ENCODE measurements around the gene TENT5A. TPM values are rescaled to one million over a fixed set of nuclear protein-coding genes. Genes with fewer than 3 reads are reported as not detected.

The TENT5A gene
- total RNA-seq, 4 donors from 2014 or later = 12.3 to 28.4 (median 22.0) TPM

GRCh38 chr6:81700414-81700813 is 52.1 kb downstream of the TENT5A start:
- no peaks in the 10 kb centered on the region for H3K9me3 ChIP-seq
- no peaks in the 10 kb centered on the region for H3K27me3 ChIP-seq
- no peaks in the 10 kb centered on the region for H3K36me3 ChIP-seq
- H3K4me1 ChIP-seq = peaks cover 0 to 31% (median 0%) of the 10 kb centered on the region in 4 donors
- H3K4me3 ChIP-seq = no peak overlapping the region
- 83 to 88% methylated on average over 1 of the region's 1 CpG for WGBS, 2 donors
- H3K27ac ChIP-seq = no peak overlapping the region
- TF ChIP-seq EP300 (IDR thresholded peaks at IDR 0.05) = no peak
- DNase-seq (ENCODE audit: low spot score in 2 of 2) = no peak

GRCh38 chr6:81697559-81697958 is 54.9 kb downstream of the TENT5A start:
- H3K9me3 ChIP-seq = no peaks in the 10 kb centered on the region
- no peak overlapping the region for H3K27ac ChIP-seq
- H3K36me3 ChIP-seq = no peaks in the 10 kb centered on the region
- WGBS, 2 donors = 73 to 79% methylated on average over 6 of the region's 6 CpGs
- no peak for DNase-seq (ENCODE audit: low spot score in 2 of 2)
- H3K4me1 ChIP-seq = peaks cover 0 to 31% (median 0%) of the 10 kb centered on the region in 4 donors
- no peak overlapping the region for H3K4me3 ChIP-seq
- no peaks in the 10 kb centered on the region for H3K27me3 ChIP-seq
- no peak for TF ChIP-seq CTCF (IDR thresholded peaks at IDR 0.05)
- TF ChIP-seq EP300 (IDR thresholded peaks at IDR 0.05) = no peak
- TF ChIP-seq POLR2A (IDR thresholded peaks at IDR 0.05) = no peak

- H3K27me3 ChIP-seq = no peaks in the 10 kb centered on the region
- DNase-seq (ENCODE audit: low spot score in 2 of 2) = no peak
- TF ChIP-seq POLR2A (IDR thresholded peaks at IDR 0.05) (no peak), EP300 (IDR thresholded peaks at IDR 0.05) (no peak)
- H3K27ac ChIP-seq = no peak overlapping the region
- no peaks in the 10 kb centered on the region for H3K9me3 ChIP-seq
- peaks cover 0 to 29% (median 0%) of the 10 kb centered on the region in 4 donors for H3K4me1 ChIP-seq
- 69 to 71% methylated on average over 3 of the region's 3 CpGs for WGBS, 2 donors
- H3K4me3 ChIP-seq = no peak overlapping the region
- no peaks in the 10 kb centered on the region for H3K36me3 ChIP-seq
Measured at GRCh38 chr6:81696524-81696923, 56.0 kb downstream of the TENT5A start.

Small RNA genes within 50 kb of the gene (small RNA-seq; reads per million reads assigned to genes)
- not detected for gene AL078599.1
- gene RF00156 = not detected

Measured in tibial nerve (tissue), 4 donors.